COR-L47 (cell line): ENCODE measurements around the gene THAP2.

ENCODE experiments used
- DNase-seq: peaks from one replicate; lab custom pipeline; 2025; lab: John Stamatoyannopoulos, UW

The THAP2 gene

DNA sequence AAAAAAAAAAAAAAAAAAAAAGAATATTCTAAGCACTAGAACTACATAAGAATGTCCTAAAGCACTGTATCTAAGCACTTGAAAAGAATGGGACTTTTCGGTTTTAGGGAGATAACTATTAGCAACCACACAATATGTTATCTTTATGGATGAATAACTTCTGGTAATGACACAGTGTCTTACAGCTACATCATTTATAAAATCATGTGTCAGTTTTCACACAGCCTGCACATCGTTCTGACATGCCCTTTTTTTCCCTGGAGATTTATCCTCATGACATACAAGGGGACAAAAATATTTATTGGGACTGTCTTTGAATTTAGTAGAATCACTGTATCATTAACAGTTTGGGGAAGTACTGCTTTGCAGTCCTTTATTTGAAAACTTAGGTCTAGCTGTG is 39.1 kb downstream of the THAP2 start:
- DNase-seq, result no peak

GRCh38 chr12:71704920-71705319 is 40.8 kb downstream of the THAP2 start:
- DNase-seq, result no peak

DNA sequence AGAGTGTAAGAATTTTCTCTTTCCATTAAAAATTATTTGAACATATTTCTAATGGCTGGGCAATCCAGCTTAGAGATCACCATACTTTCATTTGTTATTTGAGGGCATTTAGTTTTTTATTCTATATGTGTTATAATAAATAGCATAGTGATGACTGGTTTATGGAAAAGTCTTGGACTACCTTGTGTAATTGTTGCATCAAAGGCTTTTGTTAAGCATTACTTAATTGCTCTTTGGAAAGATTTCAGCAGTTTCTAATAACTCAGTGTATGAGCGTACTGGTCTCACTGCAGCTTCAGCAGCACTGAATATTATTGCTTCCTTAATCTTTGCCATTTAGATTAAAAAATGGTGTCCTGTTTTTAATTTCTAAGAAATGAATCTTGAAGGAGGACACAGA is 44.6 kb downstream of the THAP2 start:
- no peak for DNase-seq

DNA sequence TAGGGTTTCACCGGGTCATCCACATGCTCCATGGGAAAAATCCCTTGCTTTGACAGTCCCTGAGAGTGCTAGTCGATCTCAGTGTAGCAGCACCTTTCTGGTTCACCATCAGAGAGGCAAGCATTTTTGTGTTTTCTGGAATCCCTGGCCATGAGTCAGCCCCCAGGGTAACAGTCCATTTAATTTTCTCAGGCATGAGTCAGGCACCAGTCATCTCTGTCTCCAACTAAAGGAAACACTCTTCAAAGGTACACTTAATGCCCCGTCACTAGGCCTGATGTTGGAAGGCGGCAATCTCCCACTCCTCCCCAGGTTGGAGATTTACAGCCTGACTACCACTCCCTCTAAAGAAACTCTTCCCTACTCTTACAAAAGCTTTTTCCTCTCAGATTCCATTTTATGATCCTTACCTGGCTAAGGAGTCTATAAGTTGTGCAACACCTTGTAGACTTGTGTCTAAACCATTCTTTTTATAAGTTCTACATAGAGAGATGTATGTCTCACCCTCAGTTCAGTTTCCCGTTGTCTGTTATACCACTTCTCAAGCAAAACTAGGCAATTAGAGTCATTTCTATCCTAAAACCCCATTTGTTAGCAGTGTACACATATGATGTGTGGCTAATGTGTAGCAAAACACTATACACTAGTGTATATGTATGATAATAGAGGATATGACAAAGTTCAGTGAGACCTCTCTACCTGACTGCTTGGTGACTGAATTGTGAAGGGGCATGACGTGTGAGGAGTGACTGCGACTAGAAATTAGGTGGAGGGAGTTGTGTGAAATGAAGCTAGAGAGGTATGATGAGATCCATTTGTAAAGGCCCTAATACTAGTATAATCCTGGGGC is 46.4 kb downstream of the THAP2 start:
- no peak for DNase-seq

GRCh38 chr12:71718611-71719010 is 54.5 kb downstream of the THAP2 start:
- no peak for DNase-seq

GRCh38 chr12:71719647-71720370 is 55.7 kb downstream of the THAP2 start:
- DNase-seq, result no peak

DNA sequence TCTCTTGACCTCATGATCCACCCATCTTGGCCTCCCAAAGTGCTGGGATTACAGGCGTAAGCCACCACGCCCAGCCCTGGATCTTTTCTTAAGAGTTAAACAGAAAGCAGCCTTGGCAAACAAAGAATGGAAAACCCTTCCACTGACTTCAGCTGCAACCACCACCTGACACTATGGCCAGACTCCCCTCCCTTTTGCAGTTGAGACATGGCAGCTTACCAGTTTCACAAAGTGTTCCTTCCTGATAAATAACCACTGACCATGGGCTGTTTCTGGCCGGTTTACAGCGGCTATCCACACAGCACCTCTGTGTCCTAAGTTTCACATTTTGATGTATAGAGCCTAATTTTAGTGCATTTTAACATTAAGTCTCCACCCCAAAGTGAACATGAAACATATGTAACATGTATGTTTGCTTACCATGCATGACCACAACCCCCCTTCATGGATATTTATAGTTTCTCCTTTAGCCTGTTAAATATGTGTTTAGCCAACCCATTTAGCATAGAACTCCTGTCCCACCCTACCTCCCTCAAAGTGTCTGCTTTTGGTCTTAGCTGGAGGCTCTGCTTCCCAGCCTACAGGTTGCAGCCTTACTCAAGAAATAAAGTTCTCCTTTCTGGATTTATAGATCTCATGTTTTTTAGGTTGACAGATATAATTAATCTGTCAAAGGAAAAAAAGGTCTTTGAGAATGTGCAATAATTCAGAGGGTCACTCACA is 57.8 kb downstream of the THAP2 start:
- DNase-seq, result no peak

- no peak for DNase-seq
Observed at GRCh38 chr12:71725011-71725410, 60.9 kb downstream of the THAP2 start.

DNA sequence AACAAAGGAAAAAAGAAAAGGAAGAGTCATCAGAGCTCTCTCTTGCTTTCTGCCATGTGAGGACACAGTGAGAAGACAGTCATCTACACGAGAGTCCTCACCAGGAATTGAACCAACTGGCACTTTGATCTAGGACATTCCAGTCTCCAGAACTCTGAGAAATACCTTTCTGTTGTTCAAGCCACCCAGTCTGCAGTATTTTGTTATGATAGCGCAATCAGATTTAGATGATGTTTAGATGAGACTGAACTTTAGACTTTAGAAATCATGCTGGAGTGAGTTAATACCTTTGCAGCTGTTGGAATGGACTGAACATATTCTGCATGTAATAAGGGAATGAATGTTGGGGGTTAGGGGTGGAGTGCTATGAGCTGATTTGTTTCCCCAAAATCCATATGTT is 62.4 kb downstream of the THAP2 start:
- no peak for DNase-seq

DNA sequence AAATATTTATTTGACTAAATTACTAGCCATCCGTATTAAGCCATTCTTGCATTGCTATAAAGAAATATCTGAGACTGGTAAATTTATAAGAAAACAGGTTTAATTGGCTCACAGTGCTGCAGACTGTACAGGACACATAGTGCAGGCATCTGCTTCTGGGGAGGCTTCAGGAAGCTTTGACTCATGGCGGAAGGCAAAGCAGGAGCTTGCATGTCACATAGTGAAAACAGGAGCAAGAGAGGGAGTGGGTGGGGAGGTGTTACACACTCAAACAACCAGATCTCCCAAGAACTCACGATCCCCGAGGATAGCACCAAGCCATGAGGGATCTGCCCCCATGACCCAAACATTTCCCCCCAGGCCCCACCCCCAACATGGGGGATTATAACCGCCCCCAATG is 63.9 kb downstream of the THAP2 start:
- no peak for DNase-seq
